HCEC 1CT (cell line): Measurements from ENCODE around the gene BBOF1.

Source experiments
- DNase-seq: peaks from one replicate; pipeline ENCODE4 v3.0.0-alpha.2; 2017

BBOF1 gene

GRCh38 chr14:74029136-74029535, 10.0 kb downstream of the BBOF1 start:
- no peak for DNase-seq

- DNase-seq, result no peak
Measured at GRCh38 chr14:74034572-74034971, 15.4 kb downstream of the BBOF1 start.

GRCh38 chr14:74035556-74035955, 16.4 kb downstream of the BBOF1 start:
- peak; percentile 78 for DNase-seq

- DNase-seq, result peak; percentile 47
Measured at GRCh38 chr14:74038020-74038859, 19.1 kb downstream of the BBOF1 start.

- DNase-seq, result no peak
Measured at GRCh38 chr14:74042296-74042695, 23.1 kb downstream of the BBOF1 start.

- no peak for DNase-seq
Measured at GRCh38 chr14:74045522-74045921, 26.4 kb downstream of the BBOF1 start.

GRCh38 chr14:74048281-74048680, 29.1 kb downstream of the BBOF1 start:
- DNase-seq, result peak; percentile 19

- DNase-seq, result no peak
Measured at GRCh38 chr14:74049876-74050495, 30.8 kb downstream of the BBOF1 start.

- DNase-seq, result no peak
Measured at GRCh38 chr14:74062809-74063150, 43.6 kb downstream of the BBOF1 start.

- DNase-seq, result peak; percentile 45
Measured at GRCh38 chr14:74064426-74064825, 45.3 kb downstream of the BBOF1 start.

- peak; percentile 65 for DNase-seq
Measured at GRCh38 chr14:74064883-74065282, 45.7 kb downstream of the BBOF1 start.

GRCh38 chr14:74065746-74066575, 46.8 kb downstream of the BBOF1 start:
- peak; percentile 81 for DNase-seq

GRCh38 chr14:74077401-74077800, 58.3 kb downstream of the BBOF1 start:
- DNase-seq, result no peak

GRCh38 chr14:74080820-74081460, 61.8 kb downstream of the BBOF1 start:
- DNase-seq, result no peak

- DNase-seq, result no peak
Measured at GRCh38 chr14:74081491-74081890, 62.3 kb downstream of the BBOF1 start.

GRCh38 chr14:74083161-74083560, 64.0 kb downstream of the BBOF1 start:
- DNase-seq, result no peak

- no peak for DNase-seq
Measured at GRCh38 chr14:74083784-74084276, 64.7 kb downstream of the BBOF1 start.

GRCh38 chr14:74084277-74085046, 65.3 kb downstream of the BBOF1 start, which contains the start of the genes ALDH6A1 and LIN52:
Gene ALDH6A1, minus strand, starts transcription at chr14:74084453. Its CDS starts 59 bp downstream, at chr14:74084394.
Gene LIN52, plus strand, starts transcription at chr14:74084956. Its CDS starts 19 bp downstream, at chr14:74084975.
- peak; percentile 100 for DNase-seq

- peak; percentile 35 for DNase-seq
Measured at GRCh38 chr14:74085047-74085637, 66.0 kb downstream of the BBOF1 start.

GRCh38 chr14:74085828-74086227, 66.7 kb downstream of the BBOF1 start:
- DNase-seq, result no peak

- no peak for DNase-seq
Measured at GRCh38 chr14:74089251-74090020, 70.3 kb downstream of the BBOF1 start.
